GM12878 (cell line): Measurements from ENCODE around the gene HNRNPH1. TPM values are rescaled to one million over a fixed set of nuclear protein-coding genes. Genes with fewer than 3 reads are reported as not detected.
A peak's percentile ranks its signal among the peaks of the same experiment; 100 is the strongest.

Source experiments
- CBX3 ChIP-seq: fragments of 200-600 bp; sonication (generic); IDR thresholded peaks from 2 replicates; pipeline ENCODE4 v1.6.1; 2016; ENCODE audit warnings: low read depth, borderline replicate concordance
- DPF2 ChIP-seq: fragments of 450-650 bp; IDR thresholded peaks from 2 replicates; pipeline ENCODE4 v1.6.1; 2017; ENCODE audit warnings: mild to moderate bottlenecking
- E4F1 ChIP-seq: fragments of 450-650 bp; IDR thresholded peaks from 2 replicates; pipeline ENCODE4 v1.6.1; 2018; ENCODE audit warnings: borderline replicate concordance, mild to moderate bottlenecking; ENCODE audit not compliant: partially characterized antibody
- FOXK2 ChIP-seq: fragments of 450-650 bp; IDR thresholded peaks from 2 replicates; pipeline ENCODE4 v1.6.1; 2017; ENCODE audit warnings: mild to moderate bottlenecking, moderate library complexity
- HCFC1 ChIP-seq: fragments of 150-350 bp; IDR thresholded peaks from 2 replicates; pipeline ENCODE4 v1.6.1; 2014; ENCODE audit warnings: low read length
- IKZF2 ChIP-seq, 2 experiments: fragments of 450-650 bp; IDR thresholded peaks; 2 replicates each; pipeline ENCODE4 v1.6.1; 2017; ENCODE audit warnings: mild to moderate bottlenecking in 2 of 2, moderate library complexity in 2 of 2
- IRF3 ChIP-seq: fragments of 450-650 bp; IDR thresholded peaks from 2 replicates; pipeline ENCODE4 v1.6.1; 2014; ENCODE audit warnings: mild to moderate bottlenecking
- MEF2A ChIP-seq: IDR thresholded peaks from 2 replicates; pipeline ENCODE4 v1.6.1; 2011; ENCODE audit warnings: low read depth, mild to moderate bottlenecking, low read length, moderate library complexity; ENCODE audit not compliant: insufficient read depth
- MTA2 ChIP-seq: fragments of 450-650 bp; IDR thresholded peaks from 2 replicates; pipeline ENCODE4 v1.6.1; 2016; ENCODE audit warnings: low read depth, mild to moderate bottlenecking, moderate library complexity
- NFIC ChIP-seq: IDR thresholded peaks from 2 replicates; pipeline ENCODE4 v1.6.1; 2012; ENCODE audit warnings: low read depth, mild to moderate bottlenecking, inconsistent platforms, low read length, moderate library complexity
- NRF1 ChIP-seq: conservative IDR thresholded peaks from 2 replicates; pipeline ENCODE4 v1.6.1; 2011; ENCODE audit warnings: mild to moderate bottlenecking, low read depth, low read length, improper control_type of control experiment
- PAX5 ChIP-seq: IDR thresholded peaks from 2 replicates; pipeline ENCODE4 v1.6.1; 2011; ENCODE audit warnings: low read depth, low read length, borderline replicate concordance
- RELA ChIP-seq: fragments of 450-650 bp; IDR thresholded peaks from 2 replicates; pipeline ENCODE4 v1.8.0; 2014; ENCODE audit warnings: borderline replicate concordance; ENCODE audit not compliant: partially characterized antibody
- SMAD1 ChIP-seq: fragments of 450-650 bp; IDR thresholded peaks from 2 replicates; pipeline ENCODE4 v1.6.1; 2018; ENCODE audit warnings: mild to moderate bottlenecking, low read depth; ENCODE audit not compliant: partially characterized antibody
- SREBF1 ChIP-seq: IDR thresholded peaks from 2 replicates; pipeline ENCODE4 v1.6.1; 2012; ENCODE audit warnings: mild to moderate bottlenecking, low read length
- SREBF2 ChIP-seq: IDR thresholded peaks from 2 replicates; pipeline ENCODE4 v1.6.1; 2012; ENCODE audit warnings: mild to moderate bottlenecking, low read length
- SRF ChIP-seq, 2 experiments: IDR thresholded peaks; 2 replicates each; pipeline ENCODE4 v1.6.1; 2011; ENCODE audit warnings: low read depth in 2 of 2, low read length in 2 of 2, mild to moderate bottlenecking in 1 of 2, moderate library complexity in 1 of 2
- ZBTB11 ChIP-seq: fragments of 450-650 bp; formaldehyde crosslinking; IDR thresholded peaks from 2 replicates; pipeline ENCODE4 v1.5.0; 2022; ENCODE audit warnings: mild to moderate bottlenecking, missing genetic modification characterization
- ZBTB4 ChIP-seq: fragments of 450-650 bp; formaldehyde crosslinking; IDR thresholded peaks from 2 replicates; pipeline ENCODE4 v1.4.0; 2022; ENCODE audit warnings: mild to moderate bottlenecking, moderate library complexity
- ZNF384 ChIP-seq: IDR thresholded peaks from 2 replicates; pipeline ENCODE4 v1.6.1; 2012; ENCODE audit warnings: low read depth, mild to moderate bottlenecking, low read length, improper control_type of control experiment, borderline replicate concordance
- ZSCAN29 ChIP-seq: fragments of 450-650 bp; IDR thresholded peaks from 2 replicates; pipeline ENCODE4 v1.6.1; 2017; ENCODE audit warnings: mild to moderate bottlenecking, moderate library complexity
- polyA plus RNA-seq, 11 experiments: library from polyadenylated mRNA; depleted of rRNA in 4 of 11; unstranded in 6 of 11; stranded (reverse) in 5 of 11; fragments of >200 nt; fragmentation: Nextera tagmentation in 4 of 11; fragmentation: Illumina TruSeq in 1 of 11; extraction: Ambion mirVana in 4 of 11; extraction: Trizol in 1 of 11; gene quantifications; 1 replicate in 1 of 11; 2 replicates in 10 of 11; pipeline versions ENCODE4 v1.2.1 to v1.2.3, GENCODE V29; 2011 to 2016; ENCODE audit warnings: inconsistent platforms in 2 of 11, missing spikeins in 2 of 11, low read depth in 1 of 11
- total RNA-seq, 4 experiments: library from RNA; depleted of rRNA in 3 of 4; stranded (reverse); fragments of >200 nt in 3 of 4; fragmentation: Illumina TruSeq in 1 of 4; extraction: Trizol in 1 of 4; gene quantifications; 2 replicates each; pipeline versions ENCODE4 v1.2.1 to v1.2.3, GENCODE V29; 2013 to 2021

The HNRNPH1 gene
- total and polyA plus RNA-seq, 10 of the 15 experiments (the other 5 are each of a cell fraction or from before 2014, with no cell fraction given), result 184 to 780 (median 690) TPM

- TF ChIP-seq E4F1 (no peak), SRF (IDR thresholded peaks at IDR 0.05; ENCODE audit: low read depth in 2 of 2, low read length in 2 of 2) (no peak), ZNF384 (no peak), SMAD1 (no peak), ZSCAN29 (no peak), IRF3 (no peak), HCFC1 (no peak), ZBTB11 (no peak), FOXK2 (no peak), NRF1 (no peak), MTA2 (no peak), MEF2A (no peak), CBX3 (no peak), NFIC (0 out of 2 replicates have a peak, but pooled peaks have one; percentile 31), RELA (no peak), SREBF2 (no peak), IKZF2 (IDR thresholded peaks at IDR 0.05) (no peak), DPF2 (no peak), PAX5 (no peak), ZBTB4 (no peak), SREBF1 (no peak)
Measured at GRCh38 chr5:179612577-179613459, 10.7 kb downstream of the HNRNPH1 start (continued).
